Right hindlimb (tissue), 1 donor: ENCODE data around the gene TAGLN3.

Source experiments
- DNase-seq: peaks from one replicate; pipeline ENCODE4 v3.0.0-alpha.2; 2018

TAGLN3 gene

DNA sequence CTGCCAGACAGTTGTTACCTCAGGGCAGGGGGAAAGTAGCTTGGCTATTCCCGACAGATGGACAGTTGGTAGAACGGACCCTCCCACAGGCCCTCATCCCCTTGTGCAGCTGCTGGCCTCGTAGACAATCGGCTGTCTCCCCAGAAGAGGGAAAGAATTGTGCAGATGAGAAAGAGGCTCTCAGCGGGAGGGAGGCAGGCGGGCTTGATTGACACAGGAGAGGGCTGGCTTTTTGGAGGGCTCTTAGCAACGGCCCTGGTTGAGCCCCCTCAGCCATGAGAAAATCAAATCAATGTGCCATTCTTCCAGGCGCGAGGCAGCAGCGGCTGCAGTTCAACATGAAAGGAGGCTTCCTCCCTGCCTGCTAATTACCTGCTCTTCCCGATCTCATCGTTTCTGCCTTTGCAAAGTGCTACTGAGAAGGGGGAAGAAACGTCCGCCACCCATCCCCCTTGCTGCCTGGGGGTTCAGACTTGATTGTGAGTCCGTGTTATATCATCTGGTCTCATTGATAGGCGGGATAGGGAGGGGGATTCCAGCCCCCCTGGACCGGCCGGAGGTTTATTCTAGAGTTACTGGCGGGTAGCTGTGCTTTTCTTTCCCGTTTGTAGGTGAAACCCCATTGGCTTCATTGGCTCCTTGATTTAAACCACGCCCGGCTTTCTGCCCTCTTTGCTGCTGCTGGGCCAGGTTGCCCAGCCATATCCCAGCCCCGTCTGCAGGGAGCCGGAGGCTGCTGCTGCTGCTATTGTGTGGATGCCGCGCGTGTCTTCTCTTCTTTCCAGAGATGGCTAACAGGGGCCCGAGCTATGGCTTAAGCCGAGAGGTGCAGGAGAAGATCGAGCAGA is at the start of gene TAGLN3:
TSS of gene TAGLN3 (plus strand) at position 287 of the 848 bp plus-strand sequence. CDS start at position 788, 501 bp downstream.
- peak; percentile 69 for DNase-seq

DNA sequence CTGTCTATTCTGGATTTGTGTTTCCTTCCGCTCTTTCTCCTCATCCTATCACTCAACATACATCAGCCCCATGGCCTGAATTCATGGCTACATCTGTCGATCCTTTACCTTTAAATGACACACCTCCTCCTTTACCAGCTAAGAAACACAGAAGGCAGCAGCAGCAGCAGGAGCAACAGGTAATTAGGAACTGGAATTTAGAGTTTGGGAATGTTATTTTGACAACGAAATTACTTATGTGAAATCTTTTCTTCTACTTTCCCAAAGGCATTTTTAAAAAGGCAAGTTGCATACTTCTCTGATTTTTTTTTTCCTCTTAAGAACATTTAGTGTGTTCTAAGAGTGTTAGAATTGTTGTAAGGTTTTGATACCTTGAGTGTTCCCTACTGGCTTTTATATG is 49.0 kb upstream of the TAGLN3 start:
- DNase-seq = no peak

DNA sequence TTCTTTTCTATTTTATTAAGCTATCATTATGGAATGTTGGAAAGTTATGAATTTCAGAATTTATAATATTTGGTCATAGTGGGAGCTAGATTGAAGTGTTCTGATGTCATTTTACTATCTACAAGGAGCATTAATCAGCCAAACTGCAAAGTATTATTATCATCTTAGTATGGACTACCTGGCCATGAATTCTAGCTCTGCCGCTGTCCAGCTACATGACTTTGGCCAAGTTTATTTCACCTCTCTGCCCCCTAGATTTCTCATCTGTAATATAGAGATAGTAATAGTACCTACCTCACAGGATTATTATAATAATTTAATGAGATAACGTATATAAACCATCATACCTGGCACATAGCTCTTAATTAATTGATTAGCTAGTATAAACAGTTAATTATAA is 47.7 kb upstream of the TAGLN3 start:
- no peak for DNase-seq

DNA sequence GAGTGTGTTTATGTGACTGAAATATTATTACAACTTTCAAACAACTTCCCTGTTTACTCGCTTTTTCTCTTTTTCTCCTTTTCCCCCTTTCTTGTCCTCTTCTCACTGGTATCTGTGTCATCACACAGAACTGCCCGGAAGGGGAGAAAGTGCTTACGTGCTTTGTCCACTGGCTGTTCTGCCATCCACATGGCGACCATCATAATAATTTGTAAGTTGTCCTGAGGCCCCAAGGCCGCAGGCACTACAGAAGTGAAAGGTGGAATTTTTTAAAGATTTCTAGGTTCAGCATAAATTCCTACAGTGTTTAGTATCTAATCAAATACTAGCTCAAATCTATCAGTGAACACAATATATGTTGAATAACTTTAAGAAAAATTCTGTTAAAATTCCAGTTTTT is 46.6 kb upstream of the TAGLN3 start:
- DNase-seq = no peak

DNA sequence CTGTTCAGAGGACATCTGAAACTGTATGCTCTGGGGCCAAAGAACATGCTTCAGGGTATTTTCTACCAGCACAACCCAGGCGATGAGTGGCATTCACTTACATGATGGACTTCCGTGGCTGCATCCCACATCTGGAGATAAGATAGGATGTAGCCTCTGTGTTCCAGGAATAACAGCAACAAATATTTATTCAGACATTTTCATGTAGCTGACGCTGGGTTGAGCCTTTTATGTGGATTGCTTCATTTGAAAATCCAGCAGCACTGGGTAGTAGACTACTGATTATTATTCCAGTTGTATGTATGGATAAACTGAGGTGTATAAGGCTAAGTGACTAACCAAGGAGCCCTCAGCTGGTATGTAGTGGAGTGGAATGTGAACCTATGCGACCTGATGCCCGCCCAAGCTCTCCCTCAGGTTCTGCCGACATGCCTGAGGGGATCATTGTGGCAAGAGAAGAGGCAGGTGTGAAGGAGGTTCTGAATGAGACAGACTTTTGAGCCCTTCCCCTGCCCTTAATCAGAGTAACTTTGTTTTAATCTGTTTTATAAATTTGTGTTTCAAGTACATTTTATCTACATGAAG is 45.8 kb upstream of the TAGLN3 start:
- no peak for DNase-seq

DNA sequence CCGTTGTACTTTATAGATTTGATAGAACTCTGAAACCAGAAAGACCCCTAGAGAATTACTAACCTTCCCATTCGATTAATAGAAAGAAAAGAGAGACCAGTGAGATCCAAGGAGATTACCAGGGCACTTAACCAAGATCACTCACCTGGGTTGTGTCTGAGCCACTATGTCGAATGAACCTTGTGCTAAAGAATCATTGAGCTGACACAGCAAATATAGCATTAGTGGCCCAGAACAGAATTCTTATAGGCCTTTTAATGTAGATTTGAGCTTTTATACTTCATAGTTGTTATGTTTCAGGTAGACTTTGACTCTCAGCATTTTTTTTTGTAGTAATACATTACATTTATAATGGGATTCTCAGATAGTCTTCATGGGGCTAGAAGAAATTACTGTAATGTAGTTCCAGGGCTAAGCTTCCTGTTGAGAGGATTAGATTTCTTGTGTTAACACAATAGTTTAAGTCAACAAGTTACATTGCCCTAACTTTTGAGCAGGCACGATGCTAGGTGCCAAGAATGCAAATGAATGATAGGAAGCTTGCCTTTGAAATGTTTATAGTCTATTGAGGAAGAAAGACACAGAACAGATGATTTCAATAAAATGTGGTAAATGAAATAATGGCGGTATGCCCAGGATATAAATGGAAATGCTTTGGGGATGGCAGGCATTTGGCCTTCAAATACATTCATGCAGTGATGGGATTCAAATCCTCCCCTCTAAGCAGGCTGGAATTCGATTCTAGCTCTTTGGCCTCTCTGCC is 44.3 kb upstream of the TAGLN3 start:
- no peak for DNase-seq

DNA sequence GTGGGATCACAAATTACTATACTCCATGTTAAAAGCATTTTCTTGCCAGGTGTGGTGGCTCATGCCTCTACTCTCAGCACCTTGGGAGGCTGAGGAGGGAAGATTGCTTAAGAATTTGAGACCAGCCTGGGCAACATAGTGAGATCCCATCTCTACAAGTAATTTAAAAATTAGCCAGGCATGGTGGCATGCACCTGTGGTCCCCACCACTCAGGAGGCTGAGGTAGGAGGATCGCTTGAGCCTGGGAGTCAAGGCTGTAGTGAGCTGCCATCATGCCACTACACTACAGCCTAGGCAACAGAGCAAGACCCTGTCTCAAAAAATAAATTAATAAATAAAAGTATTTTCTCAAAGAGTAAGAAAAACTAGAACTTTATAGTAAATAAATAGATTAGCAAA is 42.8 kb upstream of the TAGLN3 start:
- no peak for DNase-seq

DNA sequence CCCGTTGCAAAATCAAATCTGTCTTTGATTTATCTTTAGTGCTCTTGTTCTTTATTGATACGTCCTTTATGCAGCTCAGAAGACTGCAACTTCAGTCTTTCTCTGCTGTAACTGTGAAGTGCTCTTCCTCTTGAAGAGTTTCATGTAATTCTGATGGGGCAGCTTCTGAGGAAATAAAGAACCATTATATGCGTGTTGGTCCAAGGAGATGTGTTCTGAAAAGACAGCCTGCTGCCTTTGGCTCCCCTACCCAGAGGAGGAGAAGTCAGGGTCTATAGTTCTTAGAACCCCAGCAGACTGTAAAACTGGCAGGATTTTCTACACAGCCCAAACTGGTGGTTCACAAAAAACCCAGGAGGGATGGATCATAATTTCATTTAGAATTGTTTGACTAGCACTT is 42.3 kb upstream of the TAGLN3 start:
- no peak for DNase-seq

DNA sequence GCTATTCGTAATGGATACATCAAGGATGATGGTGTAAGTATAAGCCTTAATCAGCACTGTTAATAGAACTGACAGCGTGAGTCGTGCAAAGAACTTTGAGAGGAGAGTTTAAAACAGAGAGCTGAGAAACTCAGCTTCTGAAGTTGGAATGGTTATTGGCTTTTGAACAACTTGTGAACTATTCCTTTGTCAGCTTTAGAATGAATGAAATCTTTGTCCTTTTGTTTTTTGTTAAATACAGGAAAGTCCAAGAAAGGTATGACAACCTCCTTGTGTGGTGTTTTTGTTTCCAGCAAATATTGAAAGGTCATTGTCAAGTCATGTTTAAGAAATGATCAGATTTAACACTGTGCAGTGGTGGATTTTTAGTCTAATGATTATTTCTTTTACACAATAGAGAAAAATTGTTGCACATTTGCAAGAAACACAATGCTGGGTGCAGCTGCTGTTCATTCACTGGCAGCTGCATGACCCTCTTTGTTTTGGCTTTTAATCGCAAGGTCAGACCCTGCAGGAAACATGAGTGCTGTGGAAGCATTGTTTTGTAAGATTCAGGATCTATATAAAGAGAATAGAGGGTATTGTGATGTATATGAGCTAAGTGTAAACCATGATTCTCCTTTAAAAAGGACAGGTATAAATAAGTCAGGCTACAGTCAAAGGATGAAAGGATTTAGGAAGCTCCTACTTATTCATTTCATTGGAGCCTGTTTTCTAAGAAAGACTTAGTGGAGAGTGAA is 41.6 kb upstream of the TAGLN3 start:
- peak; percentile 41 for DNase-seq

DNA sequence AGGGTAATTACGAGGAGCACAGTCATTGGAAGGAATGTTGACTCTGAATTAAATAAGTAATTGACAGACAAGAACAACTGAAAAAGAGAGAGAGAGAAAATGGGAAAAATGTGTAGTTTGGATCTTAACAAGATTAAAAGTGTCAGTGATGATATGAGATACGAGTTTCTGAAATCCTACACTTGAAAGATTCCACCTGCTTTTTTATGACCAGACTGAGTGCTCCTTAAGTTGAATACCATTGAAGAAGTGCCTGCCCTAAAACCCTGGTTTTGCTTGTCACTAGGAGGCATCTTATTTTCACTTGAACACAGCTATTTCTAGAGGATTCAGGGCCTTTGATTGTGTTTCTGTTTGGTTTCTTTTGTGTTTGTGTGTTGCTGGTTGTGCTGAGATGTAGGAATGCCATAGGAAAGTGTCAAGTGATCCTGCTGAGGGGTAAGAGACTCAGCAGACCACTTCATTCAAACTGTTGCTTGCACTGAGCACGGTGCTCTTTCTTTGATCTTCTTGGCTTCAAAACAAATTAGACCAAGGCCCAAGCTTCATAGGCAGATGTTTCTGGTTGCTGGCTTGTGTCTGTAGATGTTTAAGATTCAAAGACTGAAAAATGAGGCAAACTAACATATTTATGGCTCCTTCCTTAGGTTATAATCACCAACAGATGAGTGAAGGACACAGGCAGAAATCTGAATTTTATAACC is 37.1 kb upstream of the TAGLN3 start:
- no peak for DNase-seq

DNA sequence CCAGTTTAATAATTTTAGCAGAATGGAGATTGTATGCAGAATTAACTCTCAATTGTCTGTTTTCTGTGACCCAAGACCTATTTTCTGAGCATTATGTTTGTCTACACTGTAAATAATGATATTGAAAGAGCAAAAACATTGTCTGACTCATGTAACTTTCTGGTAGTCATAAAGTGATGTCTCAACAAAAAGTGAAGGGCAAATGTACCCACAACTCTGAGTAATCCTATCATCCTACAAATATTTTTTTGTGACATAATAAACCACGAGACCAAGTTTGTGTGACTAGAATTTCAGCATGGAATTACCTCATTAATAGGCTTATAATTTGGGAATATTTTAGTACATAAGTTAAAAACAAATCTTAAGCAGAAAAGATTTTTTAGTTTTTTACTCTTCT is 35.3 kb upstream of the TAGLN3 start:
- DNase-seq = no peak

DNA sequence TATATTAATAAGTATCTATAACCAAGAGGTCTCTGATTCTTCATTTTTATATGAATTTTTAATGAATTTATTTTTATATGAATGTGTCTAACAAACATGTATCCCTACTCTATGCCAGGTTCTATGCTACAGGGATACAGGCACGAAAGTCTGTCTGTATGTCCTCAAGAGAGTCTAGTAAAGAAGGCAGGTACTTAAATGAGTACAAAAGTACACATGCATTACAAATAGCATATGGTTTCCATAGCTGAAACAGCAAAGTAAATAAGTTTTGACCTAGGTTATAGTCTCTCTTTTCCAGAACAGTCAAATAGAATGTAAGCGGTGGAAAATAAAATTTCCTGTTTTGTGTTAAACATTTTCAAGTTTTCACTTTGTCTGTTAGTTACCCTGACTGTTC is 33.2 kb upstream of the TAGLN3 start:
- DNase-seq = no peak

DNA sequence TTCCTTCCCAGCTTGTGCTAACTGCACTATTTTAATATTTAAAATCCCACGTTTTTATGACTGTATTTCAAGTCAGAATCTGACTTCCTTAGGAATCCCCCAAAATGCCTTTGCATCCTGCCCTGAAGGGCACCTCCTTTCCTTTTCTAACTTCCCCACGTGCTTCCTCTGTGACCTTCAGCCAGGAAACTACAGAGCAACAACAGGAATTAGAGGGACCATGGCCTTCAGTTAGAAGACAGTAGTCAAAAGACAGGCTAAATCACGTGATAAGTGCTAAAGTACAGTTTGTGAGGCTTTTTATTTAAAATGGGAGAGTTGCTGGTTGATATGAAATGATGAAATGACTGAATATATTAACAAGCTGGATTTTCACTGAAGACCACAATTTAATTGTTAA is 31.7 kb upstream of the TAGLN3 start:
- DNase-seq = no peak

DNA sequence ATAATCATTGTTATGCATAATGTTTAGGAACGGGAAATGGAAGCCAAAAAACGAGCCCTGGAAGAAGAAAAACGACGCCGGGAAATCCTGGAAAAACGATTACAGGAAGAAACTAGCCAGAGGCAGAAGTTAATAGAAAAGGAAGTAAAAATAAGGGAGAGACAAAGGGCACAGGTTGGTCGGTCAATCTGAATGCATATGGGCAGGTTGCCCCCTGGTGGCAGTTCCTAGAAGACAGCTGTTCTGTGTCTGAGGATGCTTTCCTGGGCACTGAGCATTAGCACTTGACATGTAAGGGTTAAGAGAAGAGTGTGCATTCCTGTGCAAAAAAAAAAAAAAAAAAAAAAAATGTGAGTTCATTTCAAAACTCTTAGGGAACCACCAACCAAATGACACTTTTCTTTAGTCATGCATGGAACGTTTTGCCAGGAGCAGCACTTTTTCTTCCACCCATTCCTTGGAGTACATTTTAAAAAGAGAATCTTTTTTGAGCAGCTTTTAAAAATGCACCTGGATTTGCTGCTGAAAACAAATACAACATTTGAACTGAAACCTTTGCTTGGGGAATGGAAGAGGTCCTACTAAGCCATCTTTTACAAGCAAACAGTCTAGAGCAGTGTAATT is 31.0 kb upstream of the TAGLN3 start:
- peak; percentile 84 for DNase-seq

DNA sequence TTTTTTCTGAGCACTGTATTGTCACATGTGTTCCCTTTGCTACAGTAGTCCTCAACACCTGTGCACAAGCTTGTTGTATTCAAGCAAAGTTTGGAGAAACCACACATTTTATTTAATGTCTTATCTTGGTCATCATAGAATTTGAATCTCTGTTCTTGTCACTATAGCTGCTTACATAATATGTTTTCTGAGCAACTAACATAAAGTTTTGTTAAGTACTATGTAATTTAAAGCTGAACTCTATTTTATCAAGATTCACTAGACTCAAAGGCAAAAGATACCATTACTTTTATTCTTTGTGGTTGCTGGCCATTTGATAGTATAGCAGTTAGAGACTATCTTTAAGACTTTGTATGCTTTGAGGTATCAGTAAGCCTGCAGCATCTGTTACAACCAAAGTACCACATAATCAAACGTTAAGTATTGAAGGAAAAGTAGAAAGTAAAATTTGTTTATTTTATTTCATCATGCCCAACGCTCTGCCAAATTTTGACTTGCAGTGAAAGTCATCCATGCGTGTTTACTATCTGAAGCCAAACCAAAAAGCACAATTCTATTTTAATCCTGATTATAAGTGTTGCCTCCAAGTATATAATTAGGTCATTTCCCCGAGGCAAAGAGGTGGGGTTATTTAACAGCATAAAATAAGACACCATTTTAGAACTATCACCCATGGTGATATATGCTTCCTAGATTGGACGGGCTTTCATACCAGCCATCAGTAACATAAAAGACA is 30.2 kb upstream of the TAGLN3 start:
- no peak for DNase-seq

DNA sequence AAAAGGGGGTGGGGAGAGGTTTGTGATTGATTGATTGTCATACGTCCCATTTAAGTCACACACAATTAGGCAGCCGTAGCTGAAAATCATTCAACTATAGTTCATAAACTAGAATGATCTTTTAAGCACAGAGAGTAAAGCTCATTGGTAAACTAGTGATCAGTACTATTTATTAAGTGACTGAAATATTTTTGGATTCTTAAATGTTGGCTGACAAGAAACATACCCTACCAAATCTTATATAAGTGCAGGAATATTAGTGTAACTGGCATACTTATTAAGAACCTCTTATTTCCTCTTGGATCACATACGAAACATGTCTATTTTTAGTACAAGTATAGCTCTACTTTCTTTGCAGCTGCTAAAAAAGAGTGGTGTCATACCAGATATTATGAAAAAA is 28.3 kb upstream of the TAGLN3 start:
- DNase-seq = no peak

DNA sequence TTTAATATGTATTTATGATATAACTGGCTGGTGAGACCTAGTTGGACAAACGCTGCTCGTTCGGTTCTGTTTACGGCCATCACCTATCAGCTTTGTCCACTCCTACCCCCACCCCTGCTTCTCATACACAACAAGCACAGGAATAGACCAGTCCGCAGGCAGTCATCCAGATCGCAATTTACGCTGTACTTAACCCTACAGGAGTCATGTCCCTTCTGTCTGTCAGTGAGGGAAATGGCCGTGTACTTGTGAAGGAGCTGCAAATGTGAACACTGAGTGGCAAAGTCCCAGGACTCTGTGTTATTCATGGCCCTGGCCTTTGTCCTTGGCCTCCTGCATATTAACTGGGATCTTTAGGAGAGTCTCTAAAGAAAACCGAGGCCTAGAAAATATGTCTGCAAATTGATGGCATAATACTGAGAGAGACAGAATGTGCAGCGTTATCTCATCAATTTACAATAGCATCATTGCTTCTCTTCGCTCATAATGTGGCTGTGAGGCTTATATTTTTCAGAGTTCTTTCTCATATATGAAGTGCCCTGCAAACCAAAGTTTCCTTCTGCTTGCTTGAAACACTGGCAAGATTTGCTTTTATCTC is 27.1 kb upstream of the TAGLN3 start:
- DNase-seq = no peak

DNA sequence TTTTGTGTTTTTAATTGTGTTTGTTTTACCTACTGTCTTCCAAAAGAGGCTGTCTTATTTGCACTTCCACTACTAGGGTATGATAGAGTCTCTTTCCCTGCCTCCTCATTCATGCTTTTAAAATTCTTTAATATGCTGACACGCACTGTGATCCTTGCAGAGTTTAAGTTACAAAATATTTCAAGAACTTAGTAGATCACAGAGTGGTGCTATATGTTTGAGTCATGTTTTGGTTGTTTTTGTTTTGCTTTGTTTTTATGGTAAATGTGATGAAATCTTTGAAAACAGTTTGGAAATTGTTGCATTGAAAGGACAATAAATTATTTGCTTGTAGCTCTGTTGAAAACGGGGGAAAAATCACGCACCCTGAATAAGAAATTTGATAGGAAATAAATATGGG is 25.8 kb upstream of the TAGLN3 start:
- DNase-seq = no peak

DNA sequence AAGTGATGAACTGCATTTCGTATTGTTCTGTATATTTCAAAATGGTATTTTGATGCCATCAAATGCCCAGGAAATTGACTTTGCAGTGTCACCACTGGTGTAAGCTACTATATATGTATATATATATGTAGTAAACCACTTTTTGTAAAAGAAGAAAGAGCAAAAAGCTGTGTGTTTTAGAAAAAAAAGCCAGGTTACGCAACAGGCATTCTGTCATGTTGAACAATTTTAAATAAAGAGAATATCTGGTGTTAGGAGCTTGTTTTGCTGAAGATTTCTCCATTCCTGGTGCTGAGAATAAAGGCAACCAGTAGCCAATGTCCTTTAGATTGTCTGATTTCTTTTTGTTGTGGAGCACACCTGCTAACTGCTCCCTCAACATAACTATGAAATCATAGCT is 23.6 kb upstream of the TAGLN3 start:
- DNase-seq = no peak

DNA sequence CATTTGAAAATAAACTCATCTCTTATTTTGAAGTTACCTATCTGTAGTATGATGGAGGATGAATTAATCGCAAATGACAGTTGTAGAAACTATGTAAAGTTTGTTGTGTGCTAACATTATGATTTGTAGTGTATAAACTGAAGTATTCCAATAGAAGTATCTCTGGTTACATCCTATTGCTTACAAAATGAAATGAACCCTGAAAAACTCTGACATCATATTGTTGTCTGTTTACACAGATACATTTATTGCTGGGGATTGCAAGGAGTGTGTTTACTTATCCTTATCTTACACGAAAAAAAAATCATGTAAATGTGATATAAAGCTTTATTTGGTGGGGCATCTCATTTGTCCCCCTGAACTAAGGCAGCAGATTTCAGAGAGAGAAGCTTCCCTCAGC is 22.5 kb upstream of the TAGLN3 start:
- no peak for DNase-seq
